ENCODE data around the gene GARIN3.

GARIN3 gene

DNA sequence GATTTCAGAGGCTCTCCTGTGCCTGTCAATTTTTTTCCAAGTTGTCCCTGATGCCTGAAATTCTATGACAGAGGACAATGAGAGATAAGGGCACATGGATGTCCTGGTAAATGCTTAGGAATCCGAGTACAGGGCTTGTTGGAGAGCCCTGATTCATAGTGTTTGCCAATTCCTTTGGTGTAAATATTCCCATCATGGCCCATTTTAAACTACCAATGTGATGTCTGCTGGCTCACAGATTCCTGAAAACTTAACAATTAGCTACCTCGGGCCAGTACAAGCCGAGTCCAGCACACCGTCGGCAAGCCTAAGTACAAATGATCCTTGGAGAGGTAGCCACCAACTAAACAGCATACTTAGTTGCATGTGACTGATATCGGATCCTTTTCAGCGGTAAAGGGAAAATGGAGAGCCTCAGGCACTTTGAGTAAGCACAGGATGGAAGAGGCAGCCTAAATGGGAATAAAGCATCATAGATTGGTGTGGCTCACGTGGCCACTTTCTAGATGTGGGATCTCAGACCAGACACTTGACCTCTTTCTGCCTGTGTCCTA, 18.1 kb upstream of the GARIN3 start:
- FAIRE-seq, result no peak

DNA sequence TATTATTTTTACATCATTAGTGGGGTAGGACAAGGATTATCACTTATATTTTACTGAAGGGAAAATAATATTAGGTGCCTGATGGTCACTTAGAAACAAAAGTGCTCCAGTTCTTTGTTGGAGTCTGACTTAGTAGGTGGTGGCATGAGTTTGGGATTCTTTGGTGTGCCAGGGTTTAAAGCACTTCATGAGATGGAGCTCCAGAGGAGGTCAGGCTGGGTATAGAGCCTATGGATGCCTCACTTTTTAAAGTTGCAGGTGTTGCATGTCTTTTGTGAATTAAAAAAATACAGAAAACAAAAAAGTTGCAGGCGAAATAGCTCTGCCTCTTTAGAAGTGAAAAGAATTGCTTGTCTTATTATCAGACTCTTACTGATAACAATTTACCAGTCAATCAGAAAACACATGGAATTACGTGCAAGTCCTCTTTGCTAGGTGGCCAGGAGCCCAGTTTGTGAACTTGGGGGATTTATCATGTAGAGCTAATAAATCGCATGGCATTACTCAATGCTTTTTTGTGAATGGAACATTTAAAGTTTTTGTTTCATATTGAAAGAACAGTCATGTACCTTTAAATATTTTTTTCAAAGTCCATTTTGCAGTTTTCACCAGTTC, 16.2 kb upstream of the GARIN3 start:
- no peak for FAIRE-seq

DNA sequence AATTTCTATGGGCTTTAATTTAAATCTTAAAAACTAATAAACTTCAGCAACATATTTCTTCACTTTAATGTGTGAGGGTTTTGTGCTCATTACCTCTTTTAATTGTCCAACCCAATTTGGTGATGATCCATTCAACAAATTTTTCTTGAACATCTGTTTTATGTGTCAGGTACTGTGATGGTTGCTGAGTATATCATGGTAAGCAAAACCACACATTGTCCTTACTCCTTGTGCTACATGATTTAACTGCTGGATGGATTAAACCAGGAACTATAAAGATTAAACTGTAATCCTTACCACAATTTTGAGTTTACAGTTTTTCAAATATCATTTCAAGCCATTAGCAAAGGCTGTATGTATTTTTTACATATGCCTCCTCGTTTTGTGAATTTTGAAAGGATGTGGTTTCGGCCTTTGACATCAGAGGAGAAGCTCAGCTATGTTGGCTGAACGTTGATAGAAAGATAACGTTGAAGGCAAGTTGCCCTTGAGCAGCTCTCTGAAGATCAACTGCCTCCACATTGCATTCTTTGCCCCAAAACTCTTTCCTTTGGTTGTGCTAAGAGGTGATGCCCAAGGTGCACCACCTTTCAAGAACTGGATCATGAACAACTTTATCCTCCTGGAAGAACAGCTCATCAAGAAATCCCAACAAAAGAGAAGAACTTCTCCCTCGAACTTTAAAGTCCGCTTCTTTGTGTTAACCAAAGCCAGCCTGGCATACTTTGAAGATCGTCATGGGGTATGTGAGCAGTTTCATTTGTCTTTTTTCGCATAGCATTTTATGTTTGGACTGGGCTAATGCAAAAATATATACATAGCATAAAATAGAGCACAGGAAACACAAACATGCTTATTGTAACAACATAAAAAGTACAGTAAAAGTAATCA, 14.6 kb upstream of the GARIN3 start, which contains the start of gene ITK:
TSS of gene ITK (plus strand) at position 467 of the 891 bp plus-strand sequence. CDS start at position 605, 138 bp downstream.
- no peak for FAIRE-seq

GRCh38 chr5:157178966-157179365, 12.9 kb upstream of the GARIN3 start:
- FAIRE-seq, result no peak

DNA sequence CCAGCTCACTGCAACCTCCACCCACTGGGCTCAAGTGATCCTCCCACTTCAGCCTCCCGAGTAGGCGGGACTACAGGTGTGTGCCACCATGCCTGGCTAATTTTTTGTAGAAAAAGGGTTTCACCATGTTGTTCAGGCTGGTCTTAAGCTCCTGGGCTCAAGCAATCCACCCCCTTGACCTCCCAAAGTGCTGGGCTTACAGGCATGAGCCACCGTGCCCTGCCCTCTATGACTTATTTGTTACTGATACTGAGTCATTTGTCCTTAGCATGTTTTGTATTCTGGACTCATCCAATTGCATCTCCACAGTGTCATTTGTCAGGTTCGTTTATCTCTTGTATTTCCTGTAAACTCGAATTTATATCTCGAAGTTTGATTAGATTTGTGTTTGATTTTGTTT, 11.9 kb upstream of the GARIN3 start:
- no peak for FAIRE-seq

DNA sequence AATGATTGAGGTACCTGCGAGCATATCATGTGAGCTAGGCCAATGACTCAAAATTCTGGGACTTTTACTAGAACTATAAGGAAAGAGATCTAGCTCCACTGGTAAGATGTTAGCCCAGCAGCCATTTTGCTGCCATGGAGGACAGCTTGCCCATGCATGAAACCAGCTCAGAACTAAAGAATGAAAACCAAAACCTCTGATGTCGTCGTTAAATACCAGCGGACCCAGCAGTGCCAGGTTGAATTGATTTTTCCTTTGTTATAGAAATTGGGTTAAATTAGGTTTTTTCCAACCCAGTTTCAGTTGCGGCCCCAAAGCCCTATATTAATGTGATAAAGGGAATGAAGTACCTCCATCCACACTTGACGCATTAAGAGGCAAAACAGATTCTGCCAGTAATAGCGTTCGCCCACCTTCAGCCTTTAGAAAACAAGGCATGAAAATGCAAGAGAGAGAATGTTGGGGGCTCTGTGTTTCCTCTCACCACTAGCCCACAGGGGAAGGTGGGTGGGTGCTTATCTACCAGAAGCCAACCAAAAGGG, 9.1 kb upstream of the GARIN3 start:
- FAIRE-seq, result no peak

DNA sequence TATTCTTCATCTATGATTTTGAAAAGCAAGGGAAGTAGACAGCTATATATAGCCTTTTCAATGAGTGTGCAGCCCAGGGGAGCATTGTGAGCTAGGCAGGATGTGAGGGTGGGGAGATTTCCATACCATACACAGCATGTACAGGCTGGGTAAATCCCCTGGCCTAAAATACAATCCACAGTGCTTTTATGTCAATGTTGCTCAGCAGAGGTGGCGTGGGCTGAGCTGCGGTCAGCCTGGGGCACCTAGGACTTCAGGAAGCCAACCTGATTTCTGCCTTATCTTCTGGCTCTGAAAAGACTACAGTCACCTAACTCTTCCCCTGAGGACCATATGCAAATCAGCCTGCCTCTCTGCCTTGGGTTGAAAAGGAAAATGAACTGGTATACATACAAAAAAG, 6.3 kb upstream of the GARIN3 start:
- FAIRE-seq, result no peak

DNA sequence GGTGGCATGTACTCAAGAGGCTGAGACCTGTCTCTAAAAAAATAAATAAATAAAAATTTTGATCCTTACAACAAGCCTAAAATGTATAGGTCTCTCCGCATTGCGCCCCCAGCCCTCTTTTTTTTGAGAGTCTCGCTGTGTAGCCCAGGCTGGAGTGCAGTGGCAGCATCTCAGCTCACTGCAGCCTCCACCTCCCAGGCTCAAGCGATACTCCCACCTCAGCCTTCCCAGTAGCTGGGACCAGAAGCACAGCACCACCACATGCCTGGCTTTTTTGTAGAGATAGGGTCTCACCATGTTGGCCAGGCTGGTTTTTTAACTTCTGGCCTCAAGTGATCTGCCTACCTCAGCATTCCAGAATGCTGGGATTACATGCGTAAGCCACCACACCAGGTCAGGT, 2.2 kb upstream of the GARIN3 start:
- FAIRE-seq, result no peak

DNA sequence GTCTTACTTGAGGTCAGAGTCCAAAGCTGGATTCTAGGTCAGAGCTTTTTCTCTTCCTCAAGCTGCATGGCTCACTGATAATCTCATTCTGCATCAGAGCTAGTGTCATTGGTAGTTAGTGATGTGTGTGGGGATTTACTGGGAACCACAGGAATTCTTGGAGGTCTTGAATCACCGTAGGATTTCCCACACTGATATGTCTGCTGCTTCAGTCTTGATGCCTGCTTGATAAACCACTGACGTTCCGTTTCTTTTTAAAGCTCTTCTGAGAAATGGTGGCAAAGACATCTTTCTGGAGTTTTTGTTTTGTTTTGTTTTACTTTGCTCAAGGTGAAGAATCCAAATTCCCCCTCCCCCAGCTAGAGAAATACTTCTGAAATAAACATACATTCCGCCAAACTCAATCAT, 1.2 kb upstream of the GARIN3 start:
- no peak for FAIRE-seq

DNA sequence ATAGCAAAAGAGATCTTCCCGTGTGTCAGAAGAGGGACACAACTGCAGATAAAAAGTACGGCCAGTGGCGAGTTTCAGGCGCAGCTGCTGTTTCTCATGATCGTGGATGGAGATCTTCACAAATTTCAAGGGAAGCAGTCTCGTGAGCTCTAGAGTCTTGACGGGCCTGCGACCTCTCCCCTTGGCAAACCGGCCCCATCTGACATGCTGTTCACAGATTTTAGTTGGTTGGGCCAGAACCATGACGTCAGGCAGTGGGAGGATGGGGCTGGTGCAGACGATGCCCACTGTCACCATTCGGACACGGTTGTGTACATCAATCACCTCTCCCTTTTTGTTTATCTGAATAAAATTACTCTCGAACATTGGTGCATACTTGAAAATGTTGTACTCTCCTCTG, 396 bp downstream of the GARIN3 start:
- FAIRE-seq, result no peak

DNA sequence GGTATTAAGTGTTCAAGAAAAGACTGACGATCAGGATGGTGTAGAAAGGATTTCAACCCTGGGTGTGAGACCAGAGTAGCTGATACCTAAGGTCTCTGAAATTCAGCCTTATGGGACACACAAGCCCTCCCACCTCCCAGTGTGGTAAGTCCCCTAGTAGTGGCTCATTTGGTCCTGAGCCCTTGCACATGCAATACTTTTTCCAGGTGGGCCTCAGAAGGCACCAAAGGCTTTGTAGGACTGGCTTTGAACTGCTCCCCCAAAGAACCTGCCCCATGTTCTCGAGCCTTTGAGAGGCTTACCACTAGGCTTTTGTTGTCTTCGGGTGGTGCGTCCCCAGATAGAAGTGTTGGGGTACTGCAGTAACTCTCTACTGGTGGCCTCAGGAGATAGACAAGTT, 803 bp downstream of the GARIN3 start:
- FAIRE-seq, result no peak

GRCh38 chr5:157164521-157164920, 1.5 kb downstream of the GARIN3 start:
- no peak for FAIRE-seq

DNA sequence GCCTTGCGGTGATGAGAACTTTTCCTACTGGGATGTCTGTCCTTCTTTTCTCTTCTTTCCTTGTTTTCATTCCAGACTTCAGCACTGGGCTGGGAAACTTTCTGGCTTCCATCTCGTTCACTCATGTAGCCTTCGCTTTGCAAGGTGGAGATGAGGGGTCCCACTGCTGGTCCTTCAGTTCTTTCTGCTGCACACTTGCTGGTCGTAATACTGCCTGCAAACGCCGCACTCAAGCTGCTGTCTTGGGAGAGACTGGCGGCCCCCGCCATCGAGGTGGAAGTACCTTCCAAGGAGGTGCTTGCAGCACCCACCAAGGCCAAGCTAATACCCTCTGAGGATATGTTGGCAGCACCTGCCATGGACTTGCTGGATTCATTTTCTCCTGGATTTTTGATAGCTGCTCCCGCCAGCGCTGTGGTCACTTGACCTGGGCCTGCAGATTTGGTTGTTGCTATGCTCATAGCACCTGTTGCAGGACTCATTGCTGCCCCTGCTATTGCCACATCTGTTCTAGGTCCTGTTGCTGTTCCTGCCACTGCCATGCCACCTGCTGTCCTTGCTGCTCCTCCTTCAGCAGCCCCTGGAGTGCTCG, 3.0 kb downstream of the GARIN3 start:
- no peak for FAIRE-seq

DNA sequence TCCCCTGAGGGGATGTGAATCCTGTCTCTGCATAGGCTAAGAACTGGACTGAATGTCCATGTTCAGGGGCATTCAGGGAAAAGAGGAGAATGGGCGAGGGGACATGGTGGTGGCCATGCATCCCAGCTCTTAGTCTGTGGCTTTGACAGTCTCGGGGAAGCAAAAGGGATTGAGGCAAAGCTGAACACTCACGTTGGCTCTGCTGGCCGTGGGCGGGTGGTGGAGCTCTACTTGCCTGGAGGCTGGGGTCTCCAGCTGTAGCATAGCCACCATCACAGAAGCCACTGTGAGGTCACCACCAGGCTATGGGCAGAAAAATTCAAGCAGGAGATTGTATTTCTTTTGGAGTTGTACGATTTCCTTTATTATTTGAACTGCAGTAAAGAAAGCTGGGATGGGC, 4.1 kb downstream of the GARIN3 start:
- no peak for FAIRE-seq

- FAIRE-seq, result no peak
Observed at GRCh38 chr5:157160001-157160400, 6.1 kb downstream of the GARIN3 start.

DNA sequence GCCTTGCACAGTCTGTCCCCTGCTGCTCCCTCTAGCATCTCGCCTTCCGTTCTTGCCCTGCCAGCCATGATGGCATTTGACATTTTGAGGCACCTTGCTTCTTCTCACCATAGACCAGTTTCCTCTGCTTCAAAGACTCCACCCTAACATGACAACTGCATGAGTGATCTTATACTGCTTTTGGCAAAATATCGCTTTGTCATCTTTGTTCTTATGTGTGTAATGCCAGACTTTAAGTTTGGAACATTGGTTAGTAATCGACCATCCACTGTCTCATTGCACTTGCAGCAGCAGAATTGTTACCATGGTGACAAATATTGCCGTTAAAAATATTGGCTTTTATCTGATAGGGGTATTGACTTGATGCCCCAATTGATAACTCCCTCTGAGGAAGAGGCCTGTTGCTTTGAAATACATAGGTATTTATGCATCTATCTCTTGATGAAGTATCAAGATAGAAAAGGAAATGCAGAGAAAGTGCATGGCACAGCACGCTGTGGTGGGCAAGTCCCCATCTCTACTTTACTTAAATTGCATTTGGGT, 6.8 kb downstream of the GARIN3 start:
- FAIRE-seq, result no peak

- FAIRE-seq, result no peak
Observed at GRCh38 chr5:157157293-157157891, 8.7 kb downstream of the GARIN3 start.

- FAIRE-seq, result no peak
Observed at GRCh38 chr5:157155297-157155696, 10.8 kb downstream of the GARIN3 start.

GRCh38 chr5:157150995-157151394, 15.1 kb downstream of the GARIN3 start:
- FAIRE-seq, result no peak

DNA sequence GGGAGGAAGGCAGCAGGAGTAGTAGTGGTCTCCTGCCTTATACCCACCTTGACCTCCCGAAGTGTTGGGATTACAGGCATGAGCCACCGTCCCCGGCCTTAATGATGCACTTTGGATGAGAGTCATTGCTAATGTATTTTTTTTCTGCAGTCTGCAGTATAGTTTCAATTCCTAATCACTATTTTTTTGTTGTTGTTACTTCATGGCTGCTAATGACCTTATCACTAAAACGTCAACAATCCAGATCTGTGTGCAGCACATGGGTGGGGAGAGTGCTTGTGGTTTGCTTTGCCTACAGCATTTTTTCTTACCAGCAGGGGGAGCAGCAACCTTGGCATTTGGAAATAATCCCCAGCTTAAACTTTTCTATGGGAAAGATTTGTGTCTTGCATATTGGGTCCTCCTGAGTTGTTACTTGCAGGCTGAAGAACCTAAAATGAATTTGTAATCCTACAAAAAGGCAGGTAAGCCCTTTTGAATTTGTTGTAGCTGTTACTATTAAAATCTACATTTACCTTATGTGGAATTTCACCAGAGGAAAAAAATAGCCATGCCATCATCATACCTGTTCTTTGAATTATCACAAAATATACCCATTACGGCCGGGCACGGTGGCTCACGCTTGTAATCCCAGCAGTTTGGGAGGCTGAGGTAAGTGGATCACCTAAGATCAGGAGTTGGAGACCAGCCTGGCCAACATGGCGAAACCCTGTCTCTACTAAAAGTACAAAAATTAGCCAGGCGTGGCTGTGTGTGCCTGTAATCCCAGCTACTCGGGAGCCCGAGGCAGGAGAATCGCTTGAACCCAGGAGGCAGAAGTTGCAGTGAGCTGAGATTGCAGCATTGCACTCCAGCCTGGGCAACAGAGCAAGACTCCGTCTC, 17.1 kb downstream of the GARIN3 start:
- peak; percentile 97 for FAIRE-seq

DNA sequence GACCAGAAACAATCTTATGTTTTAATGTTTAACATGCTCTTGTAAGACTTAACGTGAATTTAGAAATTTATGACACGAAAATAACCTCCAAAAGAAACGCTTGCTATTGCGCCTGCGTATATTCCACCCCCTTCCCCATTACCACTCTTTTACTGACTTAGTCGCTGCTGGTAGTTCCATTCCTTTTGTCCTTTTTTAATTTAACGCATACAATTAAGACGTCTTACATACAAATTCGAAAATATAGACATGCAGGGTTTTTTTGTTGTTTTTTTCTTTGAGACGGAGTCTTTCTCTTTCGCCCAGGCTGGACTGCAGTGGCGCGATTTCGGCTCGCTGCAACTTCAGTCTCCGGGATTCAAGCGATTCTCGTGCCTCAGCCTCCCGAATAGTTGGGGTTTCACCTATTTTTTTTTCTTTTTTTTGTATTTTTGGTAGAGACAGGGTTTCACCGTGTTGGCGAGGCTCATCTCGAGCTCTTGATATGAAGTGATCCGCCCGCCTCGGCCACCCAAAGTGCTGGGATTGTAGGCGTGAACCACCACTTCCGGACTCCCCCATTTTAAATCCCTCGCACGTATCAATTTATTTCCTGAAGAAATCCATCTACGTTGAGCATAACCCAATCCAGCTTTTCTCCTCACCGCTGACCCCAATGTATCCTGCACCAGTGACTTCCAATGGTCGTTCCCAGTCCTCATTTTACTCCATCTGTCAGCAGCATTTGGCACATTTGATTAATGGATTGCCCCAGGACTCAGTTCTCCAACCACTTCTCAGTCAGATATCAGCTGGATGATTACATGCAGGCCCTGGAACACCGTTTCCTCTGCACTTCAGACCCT, 22.7 kb downstream of the GARIN3 start:
- no peak for FAIRE-seq

Measured in islet of Langerhans (tissue), 1 donor.